ENCODE results near the gene SGCE.

Gene SGCE

GRCh38 chr7:94621120-94621519 is 34.8 kb downstream of the SGCE start:
- DNase-seq (ENCODE audit: low spot score) = no peak

- DNase-seq (ENCODE audit: low spot score) = peak; percentile 31
Observed at GRCh38 chr7:94620703-94621118, 35.2 kb downstream of the SGCE start.

DNA sequence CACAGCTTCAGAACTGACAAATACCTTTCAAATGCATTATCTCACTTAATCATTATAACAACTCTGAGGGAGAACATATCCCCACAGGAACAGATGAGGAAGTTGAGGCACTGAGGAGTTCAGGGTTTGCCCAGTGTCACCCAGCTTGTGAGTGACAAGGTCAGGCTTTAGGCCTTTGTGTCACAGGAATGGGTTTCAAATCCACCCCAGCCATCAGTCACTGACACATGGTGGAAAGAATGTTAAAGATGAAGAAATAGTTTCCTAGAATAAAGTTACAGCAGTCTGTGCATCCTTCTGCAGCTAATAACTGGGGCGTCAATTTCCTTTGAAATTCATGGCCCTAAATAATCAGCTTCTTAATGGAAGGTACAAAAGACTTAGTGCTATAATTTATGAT is 37.8 kb downstream of the SGCE start:
- no peak for DNase-seq (ENCODE audit: low spot score)

DNA sequence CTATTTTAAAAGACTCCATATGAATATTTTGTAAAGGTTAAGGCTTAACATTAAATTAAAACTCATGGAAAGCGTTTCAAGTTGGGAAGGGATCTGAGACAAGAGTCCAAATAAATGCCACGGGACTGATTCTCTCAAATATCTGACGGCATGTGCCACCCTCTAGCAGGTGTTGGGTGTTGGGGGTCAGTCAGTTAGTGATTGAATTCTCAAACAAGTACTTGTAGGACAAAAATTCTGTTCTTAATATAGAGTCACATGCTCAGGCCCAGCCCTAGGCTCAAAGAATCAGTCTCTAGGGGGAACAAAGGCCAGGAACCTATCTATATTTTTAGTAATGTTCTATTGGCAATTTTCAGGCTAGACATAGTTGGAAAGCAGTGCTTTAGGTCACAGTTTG is 39.1 kb downstream of the SGCE start:
- no peak for DNase-seq (ENCODE audit: low spot score)

DNA sequence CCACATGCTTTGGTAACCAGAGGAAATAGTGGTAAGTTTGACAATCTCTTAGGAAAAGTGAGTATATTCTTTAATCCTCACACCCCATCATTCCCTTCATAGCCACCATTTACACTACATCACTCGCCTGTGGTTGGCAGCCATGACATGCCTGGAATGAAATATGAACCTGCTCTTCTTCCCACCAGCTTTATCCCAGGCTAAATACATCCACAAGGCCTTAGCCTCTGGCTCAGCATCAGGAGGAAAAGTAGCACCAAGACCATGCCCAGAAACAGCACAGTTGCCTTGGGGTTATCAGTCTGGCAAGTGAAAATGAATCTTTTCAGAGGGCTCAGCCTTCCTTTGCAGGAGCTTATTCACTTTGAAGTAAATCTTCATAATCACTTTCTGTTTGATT is 40.3 kb downstream of the SGCE start:
- DNase-seq (ENCODE audit: low spot score) = no peak

DNA sequence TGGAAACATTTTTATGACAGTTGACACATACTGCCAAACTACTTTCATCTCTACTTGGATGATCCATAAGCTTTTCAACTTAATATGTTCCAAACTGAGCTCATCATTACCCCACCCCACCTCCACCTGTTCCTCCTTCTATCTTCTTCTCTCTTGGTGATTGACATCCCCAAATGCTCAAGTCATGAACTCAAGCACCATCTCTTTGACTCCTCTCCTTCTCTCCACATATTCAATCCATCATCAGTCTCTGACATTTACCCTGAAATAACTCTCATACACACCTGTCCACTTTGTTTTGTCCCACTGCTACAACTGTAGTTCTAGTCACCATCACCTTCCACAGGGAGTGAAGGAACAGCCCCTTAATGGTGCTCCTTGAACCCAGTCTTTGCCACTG is 43.3 kb downstream of the SGCE start:
- no peak for DNase-seq (ENCODE audit: low spot score)

GRCh38 chr7:94612253-94612652 is 43.7 kb downstream of the SGCE start:
- no peak for DNase-seq (ENCODE audit: low spot score)

DNA sequence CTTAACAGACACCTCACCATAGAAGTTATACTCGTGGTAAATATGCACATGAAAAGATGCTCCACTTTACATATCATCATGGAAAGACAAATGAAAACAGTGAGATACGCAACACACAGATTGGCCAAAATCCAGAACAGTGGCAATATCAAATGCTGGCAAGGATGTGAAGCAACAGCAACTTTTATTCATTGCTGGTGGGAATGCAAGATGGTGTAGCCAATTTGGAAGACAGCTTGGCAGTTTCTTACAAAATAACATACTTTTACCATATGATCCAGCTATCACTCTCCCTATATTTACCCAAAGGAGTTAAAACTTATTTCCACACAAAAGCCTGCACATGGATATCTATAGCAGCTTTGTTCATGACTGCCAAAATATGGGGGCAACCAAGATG is 46.4 kb downstream of the SGCE start:
- DNase-seq (ENCODE audit: low spot score) = no peak

DNA sequence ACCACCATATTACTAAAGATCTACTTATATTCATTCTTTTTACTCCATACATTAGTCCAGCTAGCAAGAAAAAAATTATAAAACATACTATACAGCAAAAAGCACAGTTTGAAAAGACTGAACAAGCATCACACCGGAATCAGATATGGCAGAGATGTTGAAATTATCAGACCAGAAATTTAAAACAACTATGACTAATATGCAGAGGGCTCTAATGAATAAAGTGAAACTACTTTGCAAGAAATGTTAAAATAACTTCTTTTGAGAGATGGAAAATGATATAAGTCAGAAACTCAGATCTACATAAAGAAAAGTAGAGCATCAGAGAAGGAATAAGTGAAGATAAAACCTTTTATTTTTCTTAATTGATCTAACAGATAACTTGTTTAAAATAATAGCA is 50.9 kb downstream of the SGCE start:
- DNase-seq (ENCODE audit: low spot score) = no peak

DNA sequence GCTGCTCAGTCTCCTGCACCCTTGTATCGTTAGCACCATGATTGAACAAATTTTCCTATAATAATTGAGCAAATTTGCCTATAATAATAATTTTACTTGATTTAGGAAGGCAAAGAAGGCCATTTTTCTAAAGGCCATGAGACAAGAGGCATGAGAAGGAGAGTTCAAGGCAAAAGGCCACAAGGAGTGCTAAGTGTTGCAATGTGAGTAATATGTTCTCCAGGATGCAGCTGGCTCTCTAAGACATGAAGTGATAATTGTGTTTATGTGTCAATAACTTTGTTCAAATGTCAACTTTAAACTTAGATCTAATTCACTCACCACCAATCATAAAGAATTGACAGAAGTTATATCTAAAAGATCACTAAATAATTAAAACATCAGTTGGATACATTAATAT is 53.8 kb downstream of the SGCE start:
- no peak for DNase-seq (ENCODE audit: low spot score)

- no peak for DNase-seq (ENCODE audit: low spot score)
Observed at GRCh38 chr7:94600267-94600666, 55.7 kb downstream of the SGCE start.

GRCh38 chr7:94595717-94596116 is 60.2 kb downstream of the SGCE start:
- no peak for DNase-seq (ENCODE audit: low spot score)

DNA sequence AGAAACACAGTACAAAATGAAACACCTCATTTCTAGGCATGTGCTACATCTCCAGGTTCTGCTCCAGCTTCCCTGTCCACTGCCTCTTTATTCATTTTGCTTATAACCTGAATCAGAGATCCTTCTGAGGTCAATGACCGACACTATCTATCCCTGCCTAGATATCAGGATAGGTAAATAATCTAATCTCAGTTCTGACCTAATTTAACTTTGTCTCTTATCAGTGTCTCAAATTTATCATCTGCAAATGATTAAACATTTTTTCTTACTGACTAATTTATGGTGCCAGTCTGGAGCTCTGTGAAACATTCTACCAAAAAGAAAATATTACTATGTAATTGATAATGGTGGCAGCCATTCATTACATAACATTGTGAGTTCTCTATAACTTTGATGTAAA is 61.1 kb downstream of the SGCE start:
- no peak for DNase-seq (ENCODE audit: low spot score)

DNA sequence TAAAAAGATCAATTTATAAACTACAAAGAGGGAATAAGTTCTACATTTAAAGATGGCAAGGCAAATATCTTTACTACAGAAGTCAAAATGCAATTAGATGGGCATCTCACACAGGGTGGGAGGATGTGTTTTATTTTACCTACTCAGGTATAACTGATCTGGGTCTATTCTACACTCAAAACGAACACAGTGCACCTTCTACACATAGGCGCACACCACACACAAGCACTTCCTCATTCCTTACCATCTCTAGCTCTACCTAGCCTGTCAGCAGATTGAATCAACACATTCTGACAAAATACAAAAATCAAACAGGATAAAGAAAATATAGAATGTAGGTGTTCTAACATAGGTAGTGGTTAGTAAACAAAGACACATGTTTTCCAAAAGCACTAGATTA is 64.8 kb downstream of the SGCE start:
- no peak for DNase-seq (ENCODE audit: low spot score)

DNA sequence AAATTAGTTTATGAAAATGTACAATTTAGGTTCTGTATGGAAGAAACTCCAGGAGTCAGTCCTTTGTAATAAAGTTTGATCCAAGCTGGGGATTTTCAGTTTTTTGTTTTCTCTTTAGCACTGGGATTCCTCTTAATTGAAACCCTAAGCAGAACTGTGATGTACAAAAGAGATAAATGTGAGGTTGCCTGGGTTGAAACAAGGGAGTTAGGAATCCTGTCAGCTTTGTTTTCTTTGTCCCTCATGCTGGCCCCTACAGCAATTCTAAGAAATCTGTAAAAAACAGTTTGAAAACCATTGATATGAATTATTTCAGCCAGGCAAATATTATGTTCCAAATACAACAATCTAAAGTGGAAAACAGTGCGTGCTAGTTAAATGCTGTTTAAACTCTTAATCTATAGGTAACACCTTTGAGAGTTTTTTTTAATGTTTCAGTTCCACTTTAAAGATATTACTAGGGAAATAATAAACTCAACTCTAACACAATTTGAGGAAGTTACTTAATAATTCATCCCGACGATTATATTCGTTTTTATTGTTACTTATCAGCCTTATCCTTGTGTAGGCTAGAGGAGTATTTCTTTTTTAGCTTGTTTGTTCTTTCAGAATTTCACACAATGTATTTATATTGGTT is 65.3 kb downstream of the SGCE start:
- DNase-seq (ENCODE audit: low spot score) = no peak

DNA sequence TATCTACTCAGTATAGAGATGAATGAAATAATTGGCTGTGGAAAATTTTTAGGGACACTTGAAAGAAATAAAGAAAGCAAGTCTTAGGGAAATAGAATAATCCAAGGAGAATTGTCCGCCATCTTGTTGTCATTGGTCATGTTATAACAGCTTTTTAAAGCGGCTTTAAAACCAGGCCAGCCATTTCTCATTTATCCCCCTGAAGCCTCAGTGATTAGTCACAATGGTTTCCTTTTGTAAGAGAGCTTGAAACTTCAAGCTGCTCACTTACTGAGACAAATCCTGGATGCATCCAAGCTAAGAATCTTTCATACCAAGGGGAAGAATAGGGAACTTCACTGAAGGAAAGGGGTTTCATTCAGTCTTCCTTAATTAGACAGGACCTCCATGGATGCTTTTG is 67.9 kb downstream of the SGCE start:
- no peak for DNase-seq (ENCODE audit: low spot score)

DNA sequence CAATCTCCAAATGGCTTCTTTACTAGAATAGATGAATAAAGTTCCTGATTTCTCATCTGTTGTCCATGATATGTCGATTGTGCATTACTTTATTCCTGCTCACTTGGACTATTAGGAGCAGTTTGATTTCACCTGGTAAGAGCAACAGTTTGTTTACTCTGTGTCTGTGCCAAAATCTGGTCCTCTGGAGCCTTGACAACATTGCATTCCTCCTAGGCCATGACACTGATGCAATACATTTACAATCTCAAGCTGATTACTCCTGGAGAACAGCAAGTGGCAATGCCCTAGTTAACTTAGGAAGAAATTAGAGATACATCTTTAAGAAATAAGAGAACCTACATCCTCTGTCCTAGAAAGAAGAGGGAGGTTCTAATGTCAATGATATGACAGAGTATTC is 71.8 kb downstream of the SGCE start:
- DNase-seq (ENCODE audit: low spot score) = peak; percentile 9

- DNase-seq (ENCODE audit: low spot score) = peak; percentile 30
Observed at GRCh38 chr7:94580601-94581000, 75.3 kb downstream of the SGCE start.

- no peak for DNase-seq (ENCODE audit: low spot score)
Observed at GRCh38 chr7:94579470-94579869, 76.5 kb downstream of the SGCE start.

GRCh38 chr7:94578614-94579013 is 77.3 kb downstream of the SGCE start:
- DNase-seq (ENCODE audit: low spot score) = no peak

DNA sequence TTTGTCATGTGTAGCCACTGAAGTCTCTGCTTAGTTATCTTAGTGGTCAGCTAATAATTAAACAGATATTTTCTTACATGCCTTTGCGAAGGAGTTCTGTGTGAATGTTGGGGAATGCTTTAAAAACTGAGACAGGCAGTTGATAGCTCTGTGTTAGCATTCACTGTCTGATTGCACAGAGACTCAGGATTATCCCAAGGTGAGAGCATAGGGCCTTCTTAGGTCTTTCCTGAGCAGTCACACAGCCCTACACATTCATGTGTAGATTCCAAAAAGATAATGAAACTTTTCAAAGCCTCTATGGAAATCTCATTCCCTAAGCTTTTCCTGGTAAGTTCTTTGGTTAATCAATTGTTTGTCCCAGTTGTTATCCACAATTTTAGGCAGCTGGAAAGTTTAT is 78.6 kb downstream of the SGCE start:
- no peak for DNase-seq (ENCODE audit: low spot score)

DNA sequence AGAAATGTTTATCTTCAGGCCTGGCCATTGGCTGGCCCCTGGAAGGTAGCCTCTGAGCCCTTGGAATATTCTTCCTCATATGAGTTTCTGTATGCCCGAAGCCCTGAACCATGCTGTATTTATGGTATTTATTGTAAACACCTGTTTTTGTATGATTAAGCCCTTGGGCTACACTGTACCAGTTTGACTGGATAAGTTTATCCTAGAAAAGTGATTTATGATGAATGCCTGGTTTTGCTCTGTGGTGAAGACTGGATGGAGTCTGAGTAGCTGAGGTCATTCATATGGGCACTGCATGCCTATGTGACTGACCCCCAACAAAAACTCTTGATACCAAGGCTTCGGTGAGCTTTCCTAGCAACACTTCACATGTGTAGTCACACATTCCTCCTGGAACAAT is 79.6 kb downstream of the SGCE start:
- no peak for DNase-seq (ENCODE audit: low spot score)

GRCh38 chr7:94575646-94576045 is 80.3 kb downstream of the SGCE start:
- DNase-seq (ENCODE audit: low spot score) = no peak

DNA sequence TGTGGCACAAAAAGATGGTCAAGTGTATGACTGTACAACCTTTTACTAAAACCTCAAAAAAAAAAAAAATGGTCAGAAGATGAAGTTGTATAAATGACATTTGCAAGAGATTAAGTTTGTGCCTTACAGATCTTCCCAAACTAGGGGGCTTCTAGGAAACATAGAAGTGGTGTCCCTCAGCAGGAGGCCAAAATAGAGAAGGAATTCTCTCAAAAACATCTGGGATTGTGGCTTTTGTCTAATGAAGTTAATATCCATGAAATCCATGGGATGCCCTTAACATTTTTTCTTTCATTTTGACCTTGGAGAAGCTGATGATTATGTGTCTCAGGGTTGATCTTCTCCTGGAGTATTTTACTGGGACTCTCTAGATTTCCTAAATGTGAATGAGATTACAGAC is 84.1 kb downstream of the SGCE start:
- no peak for DNase-seq (ENCODE audit: low spot score)

GRCh38 chr7:94567396-94567795 is 88.5 kb downstream of the SGCE start:
- DNase-seq (ENCODE audit: low spot score) = no peak
